Measurements from ENCODE around the gene RPSA. TPM values are rescaled to one million over a fixed set of nuclear protein-coding genes. Genes with fewer than 3 reads are reported as not detected.

Gene RPSA
- total RNA-seq, 4 donors from 2014 or later, result 644 to 857 (median 730) TPM

GRCh38 chr3:39405687-39406367 lies 693 bp upstream of the RPSA start:
- peaks cover 17 to 23% of the 10 kb centered on the region in 2 donors for H3K4me1 ChIP-seq
- intact Hi-C loops (cut with DNase I; ENCODE audit: low total_unique reads) (loop anchor here (1.0 to 5.0 kb wide), 2 partner anchors 22 to 1051 kb away; partner anchors contain the start of gene RPL14), in situ Hi-C loops (cut with MboI; ENCODE audit: low sequenced_read_pairs in 4 of 4) (loop anchor here in 1 of 4 donors (25.0 kb wide), 1 partner anchor 906 kb away; the partner anchor contains the start of gene EIF1B)
- no peaks in the 10 kb centered on the region for H3K9me3 ChIP-seq
- H3K27me3 ChIP-seq, result no peaks in the 10 kb centered on the region
- H3K36me3 ChIP-seq, result peaks cover 0 to 27% of the 10 kb centered on the region in 2 donors
- ATAC-seq, result no peak
- DNase-seq, result no peak
- H3K4me3 ChIP-seq, result peak overlapping the region; percentile 75 to 87 (median 83)
- H3K27ac ChIP-seq, result peak overlapping the region; percentile 83 to 96 (median 88)
- TF ChIP-seq POLR2A (IDR thresholded peaks at IDR 0.05), result no peak
- TF ChIP-seq, protein P1, sequence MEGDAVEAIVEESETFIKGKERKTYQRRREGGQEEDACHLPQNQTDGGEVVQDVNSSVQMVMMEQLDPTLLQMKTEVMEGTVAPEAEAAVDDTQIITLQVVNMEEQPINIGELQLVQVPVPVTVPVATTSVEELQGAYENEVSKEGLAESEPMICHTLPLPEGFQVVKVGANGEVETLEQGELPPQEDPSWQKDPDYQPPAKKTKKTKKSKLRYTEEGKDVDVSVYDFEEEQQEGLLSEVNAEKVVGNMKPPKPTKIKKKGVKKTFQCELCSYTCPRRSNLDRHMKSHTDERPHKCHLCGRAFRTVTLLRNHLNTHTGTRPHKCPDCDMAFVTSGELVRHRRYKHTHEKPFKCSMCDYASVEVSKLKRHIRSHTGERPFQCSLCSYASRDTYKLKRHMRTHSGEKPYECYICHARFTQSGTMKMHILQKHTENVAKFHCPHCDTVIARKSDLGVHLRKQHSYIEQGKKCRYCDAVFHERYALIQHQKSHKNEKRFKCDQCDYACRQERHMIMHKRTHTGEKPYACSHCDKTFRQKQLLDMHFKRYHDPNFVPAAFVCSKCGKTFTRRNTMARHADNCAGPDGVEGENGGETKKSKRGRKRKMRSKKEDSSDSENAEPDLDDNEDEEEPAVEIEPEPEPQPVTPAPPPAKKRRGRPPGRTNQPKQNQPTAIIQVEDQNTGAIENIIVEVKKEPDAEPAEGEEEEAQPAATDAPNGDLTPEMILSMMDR (IDR thresholded peaks at IDR 0.05 in 4 of 5, conservative IDR thresholded peaks at IDR 0.05 in 1 of 5), result no peak

DNA sequence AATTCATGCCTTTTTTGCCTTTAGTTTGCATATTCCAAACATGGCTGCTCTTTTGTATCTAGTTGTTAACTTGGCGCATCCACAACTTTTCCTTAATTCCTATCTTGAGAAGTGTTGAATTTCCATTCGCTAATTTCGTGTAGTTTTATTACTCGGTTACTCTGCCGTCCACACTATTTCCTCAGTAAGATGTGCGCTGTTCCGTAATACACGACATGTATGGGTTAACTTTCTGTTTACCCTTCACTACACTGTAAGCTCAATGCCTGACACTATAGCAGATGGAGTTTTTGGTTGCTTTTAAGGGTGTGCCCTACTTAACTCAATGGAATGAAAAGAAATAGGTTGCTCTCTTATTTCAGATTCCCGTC lies 724 bp downstream of the RPSA start:
- no peak for ATAC-seq
- in situ Hi-C loops (cut with MboI; ENCODE audit: low sequenced_read_pairs in 4 of 4), result loop anchor here in 1 of 4 donors (25.0 kb wide), 1 partner anchor 905 kb away; the partner anchor contains the start of gene EIF1B
- H3K4me3 ChIP-seq, result peak overlapping the region; percentile 75 to 87 (median 83)
- no peaks in the 10 kb centered on the region for H3K27me3 ChIP-seq
- TF ChIP-seq, protein P1 (IDR thresholded peaks at IDR 0.05 in 4 of 5, conservative IDR thresholded peaks at IDR 0.05 in 1 of 5), result no peak
- TF ChIP-seq POLR2A (IDR thresholded peaks at IDR 0.05), result no peak
- H3K27ac ChIP-seq, result peak overlapping the region; percentile 83 to 96 (median 88)
- intact Hi-C loops (cut with DNase I; ENCODE audit: low total_unique reads), result loop anchor here (5.0 kb wide), 1 partner anchor 1050 kb away; the partner anchor contains the start of gene RPL14
- no peak for DNase-seq
- no peaks in the 10 kb centered on the region for H3K9me3 ChIP-seq
- H3K4me1 ChIP-seq, result peaks cover 17 to 23% of the 10 kb centered on the region in 2 donors
- peaks cover 0 to 41% of the 10 kb centered on the region in 2 donors for H3K36me3 ChIP-seq

GRCh38 chr3:39407773-39408492 lies 1.4 kb downstream of the RPSA start:
- Histone ChIP-seq H3K27ac (peak overlapping the region; percentile 83 to 96 (median 88)), H3K4me1 (peaks cover 17 to 23% of the 10 kb centered on the region in 2 donors), H3K4me3 (peak overlapping the region; percentile 75 to 87 (median 83)), H3K36me3 (peaks cover 0 to 48% of the 10 kb centered on the region in 2 donors), H3K27me3 (no peaks in the 10 kb centered on the region), H3K9me3 (no peaks in the 10 kb centered on the region)
- in situ Hi-C loops (cut with MboI; ENCODE audit: low sequenced_read_pairs in 4 of 4), result loop anchor here in 1 of 4 donors (25.0 kb wide), 1 partner anchor 904 kb away; the partner anchor contains the start of gene EIF1B
- ATAC-seq (no peak), DNase-seq (no peak)
- intact Hi-C loops (cut with DNase I; ENCODE audit: low total_unique reads), result loop anchor here (5.0 kb wide), 1 partner anchor 1049 kb away; the partner anchor contains the start of gene RPL14
- TF ChIP-seq, protein P1 (IDR thresholded peaks at IDR 0.05 in 4 of 5, conservative IDR thresholded peaks at IDR 0.05 in 1 of 5), result no peak
- no peak for TF ChIP-seq POLR2A (IDR thresholded peaks at IDR 0.05)

GRCh38 chr3:39408493-39409372 lies 2.2 kb downstream of the RPSA start:
- no peak for ATAC-seq
- peaks cover 0 to 55% of the 10 kb centered on the region in 2 donors for H3K36me3 ChIP-seq
- TF ChIP-seq, protein P1 (IDR thresholded peaks at IDR 0.05 in 4 of 5, conservative IDR thresholded peaks at IDR 0.05 in 1 of 5), result no peak
- TF ChIP-seq POLR2A (IDR thresholded peaks at IDR 0.05), result no peak
- intact Hi-C loops (cut with DNase I; ENCODE audit: low total_unique reads), result loop anchor here (5.0 kb wide), 1 partner anchor 1049 kb away; the partner anchor contains the start of gene RPL14
- H3K27me3 ChIP-seq, result no peaks in the 10 kb centered on the region
- in situ Hi-C loops (cut with MboI; ENCODE audit: low sequenced_read_pairs in 4 of 4), result loop anchor here in 1 of 4 donors (25.0 kb wide), 1 partner anchor 904 kb away; the partner anchor contains the start of gene EIF1B
- H3K4me1 ChIP-seq, result peaks cover 17 to 23% of the 10 kb centered on the region in 2 donors
- H3K4me3 ChIP-seq, result no peak overlapping the region
- no peak for DNase-seq
- H3K27ac ChIP-seq, result peak overlapping the region in 1 of 4 donors; percentile 92
- no peaks in the 10 kb centered on the region for H3K9me3 ChIP-seq

Data from gastrocnemius medialis (tissue), 4 donors.